K562 (cell line): ENCODE measurements around the gene SOX6. TPM values are rescaled to one million over a fixed set of nuclear protein-coding genes. Genes with fewer than 3 reads are reported as not detected.

Source experiments
- ATAC-seq: fragments of 200-7000 bp; cut with Tn5 transposase; 3 replicates; pipeline ENCODE4 v1.9.1; 2020; ENCODE audit warnings: moderate library complexity
- BruUV-seq: library from RNA; stranded (reverse); fragments of 400-500 nt; replicated peaks from 2 replicates; lab custom pipeline; 2021; lab: Mats Ljungman, UMichigan
- CTCF ChIA-PET: fragments of 300-600 bp; formaldehyde crosslinking; extraction: SDS; loops from one replicate; lab custom pipeline; 2021; ENCODE audit warnings: low intra/inter-chr PET ratio; lab: Yijun Ruan, JAX
- POLR2A ChIA-PET: fragments of 300-600, 350-650 bp; sonication (Branson Sonifier 250); formaldehyde crosslinking; extraction: SDS; loops from one replicate; lab custom pipeline; 2021; ENCODE audit warnings: antibody characterized with exemption, inconsistent platforms; lab: Yijun Ruan, JAX
- DNase-seq, 4 experiments: peaks; one replicate each; pipeline versions ENCODE4 v3.0.0 to v3.0.0-alpha.2; 2011 to 2018; ENCODE audit warnings: low spot score in 3 of 4, mixed read lengths in 3 of 4; ENCODE audit errors: extremely low read depth in 1 of 4
- FAIRE-seq: peaks from 2 replicates; lab custom pipeline; 2011; peaks lifted over from hg19 to GRCh38; lab: Jason Lieb, UNC
- H2AFZ ChIP-seq: 2 replicates; pipeline ENCODE4 v1.6.0; 2011; ENCODE audit warnings: low read depth, low read length, control low read depth, inconsistent platforms
- H3K27ac ChIP-seq: fragments of 200-600 bp; 3 replicates; pipeline ENCODE4 v1.8.0; 2011; ENCODE audit warnings: low read depth, mild to moderate bottlenecking, control low read depth, inconsistent platforms, low read length, moderate library complexity, mixed read lengths; ENCODE audit errors: extremely low read depth
- H3K27me3 ChIP-seq, 2 experiments: fragments of 300-600 bp in 1 of 2; 2 replicates in 1 of 2; 3 replicates in 1 of 2; pipeline versions ENCODE4 v1.6.0 to v1.8.0; 2011; ENCODE audit warnings: inconsistent platforms in 2 of 2, low read length in 2 of 2, mild to moderate bottlenecking in 1 of 2, mixed read lengths in 1 of 2, moderate library complexity in 1 of 2; ENCODE audit not compliant: control insufficient read depth in 2 of 2, insufficient read depth in 2 of 2
- H3K36me3 ChIP-seq: fragments of 300-600 bp; 3 replicates; pipeline ENCODE4 v1.8.0; 2011; ENCODE audit warnings: mild to moderate bottlenecking, low read length, inconsistent platforms; ENCODE audit not compliant: control insufficient read depth, insufficient read depth
- H3K4me1 ChIP-seq, 2 experiments: fragments of 200-600 bp in 1 of 2; replicated peaks in 1 of 2; 2 replicates in 1 of 2; 3 replicates in 1 of 2; pipeline versions ENCODE4 v1.5.1 to v1.8.0; 2011; ENCODE audit warnings: inconsistent platforms in 2 of 2, low read length in 2 of 2, mild to moderate bottlenecking in 1 of 2, mixed read lengths in 1 of 2, moderate library complexity in 1 of 2; ENCODE audit not compliant: control insufficient read depth in 2 of 2, insufficient read depth in 2 of 2
- H3K4me2 ChIP-seq: 2 replicates; pipeline ENCODE4 v1.6.1; 2011; ENCODE audit warnings: low read length, control low read depth, inconsistent platforms, mixed read lengths; ENCODE audit not compliant: insufficient read depth
- H3K4me3 ChIP-seq: fragments of 200-600 bp; sonication (generic), shearing (Covaris generic); 2 replicates; pipeline ENCODE4 v1.5.1; 2016; ENCODE audit warnings: control low read depth, inconsistent platforms
- H3K79me2 ChIP-seq: fragments of 200-600 bp; 3 replicates; pipeline ENCODE4 v1.8.0; 2011; ENCODE audit warnings: low read length, inconsistent platforms; ENCODE audit not compliant: control insufficient read depth, insufficient read depth
- H3K9ac ChIP-seq, 2 experiments: 2 replicates each; pipeline versions ENCODE4 v1.6.0 to v1.6.1; 2011; ENCODE audit warnings: low read depth in 2 of 2, low read length in 2 of 2, control low read depth in 1 of 2, inconsistent platforms in 1 of 2, mild to moderate bottlenecking in 1 of 2, mixed read lengths in 1 of 2; ENCODE audit not compliant: insufficient read depth in 1 of 2
- H3K9me1 ChIP-seq: one replicate; pipeline ENCODE4 v1.6.0; 2011; ENCODE audit warnings: inconsistent platforms, mild to moderate bottlenecking, low read length, moderate library complexity; ENCODE audit not compliant: control insufficient read depth, insufficient read depth
- H3K9me3 ChIP-seq: replicated peaks from 2 replicates; pipeline ENCODE4 v1.5.1; 2011; ENCODE audit warnings: low read depth, low read length, inconsistent platforms; ENCODE audit not compliant: control insufficient read depth, insufficient read depth
- H4K20me1 ChIP-seq: replicated peaks from 2 replicates; pipeline ENCODE4 v1.6.1; 2011; ENCODE audit warnings: low read length, inconsistent platforms, mixed read lengths; ENCODE audit not compliant: control insufficient read depth, insufficient read depth
- CEBPG ChIP-seq, 3 experiments: fragments of 200-800 bp in 1 of 3; sonication (Bioruptor generic) in 1 of 3; sonication (generic) in 1 of 3; formaldehyde crosslinking in 1 of 3; IDR thresholded peaks in 2 of 3; conservative IDR thresholded peaks in 1 of 3; 2 replicates each; pipeline versions ENCODE4 v1.6.1 to v1.8.0; 2016 to 2022; ENCODE audit warnings: missing compliant biosample characterization in 2 of 3, missing genetic modification characterization in 2 of 3, mild to moderate bottlenecking in 1 of 3, missing genetic modification reagents in 1 of 3
- HDAC1 ChIP-seq, 2 experiments: fragments of 450-650 bp; IDR thresholded peaks; 2 replicates each; pipeline ENCODE4 v1.6.1; 2016 to 2017; ENCODE audit warnings: inconsistent platforms in 1 of 2, mild to moderate bottlenecking in 1 of 2, moderate library complexity in 1 of 2
- HMBOX1 ChIP-seq: sonication (generic); IDR thresholded peaks from 2 replicates; pipeline ENCODE4 v1.6.1; 2016
- HOMEZ ChIP-seq: fragments of 250-450 bp; sonication (Bioruptor Pico); IDR thresholded peaks from 2 replicates; pipeline ENCODE4 v1.4.0; 2020; ENCODE audit warnings: mild to moderate bottlenecking, moderate library complexity
- RAD51 ChIP-seq: fragments of 450-650 bp; IDR thresholded peaks from 2 replicates; pipeline ENCODE4 v1.7.1; 2016; ENCODE audit warnings: low read depth, mild to moderate bottlenecking, borderline replicate concordance
- RCOR1 ChIP-seq, 2 experiments: IDR thresholded peaks; 2 replicates each; pipeline ENCODE4 v1.6.1; 2012; ENCODE audit warnings: low read depth in 2 of 2, low read length in 2 of 2, borderline replicate concordance in 1 of 2, improper control_type of control experiment in 1 of 2
- REST ChIP-seq, 2 experiments: fragments of 450-650 bp; formaldehyde crosslinking in 1 of 2; IDR thresholded peaks; 2 replicates each; pipeline versions ENCODE4 v1.4.0 to v1.6.1; 2014 to 2020; ENCODE audit warnings: mild to moderate bottlenecking in 2 of 2, borderline replicate concordance in 1 of 2, low read depth in 1 of 2
- SMARCA4 ChIP-seq: fragments of 450-650 bp; IDR thresholded peaks from 2 replicates; pipeline ENCODE4 v1.6.1; 2016
- ZFX ChIP-seq: sonication (generic); formaldehyde crosslinking; IDR thresholded peaks from 2 replicates; pipeline ENCODE4 v1.8.0; 2022; ENCODE audit warnings: mild to moderate bottlenecking, missing genetic modification reagents, moderate library complexity
- ZNF778 ChIP-seq: fragments of 450-650 bp; formaldehyde crosslinking; IDR thresholded peaks from 2 replicates; pipeline ENCODE4 v1.4.0; 2020; ENCODE audit warnings: mild to moderate bottlenecking, moderate library complexity
- whole genome bisulfite sequencing: fragments of 100-300 bp; shearing (Covaris generic); methylation state at CpG from one replicate; pipeline ENCODE4 v1.1.6; 2016; ENCODE audit warnings: low coverage, mixed read lengths; ENCODE audit not compliant: insufficient coverage; ENCODE audit errors: missing lambda C conversion rate; 5-methylcytosine and 5-hydroxymethylcytosine counted together
- in situ Hi-C: fragments of 300-500 bp; cut with MboI; formaldehyde crosslinking; loops from 4 replicates; pipeline ENCODE4 v1.15.0; 2018; ENCODE audit warnings: inconsistent platforms, mixed read lengths
- intact Hi-C: fragments of 100-400 bp; cut with micrococcal nuclease; formaldehyde crosslinking; loops from 2 replicates; pipeline ENCODE4 v1.14.2; 2022
- polyA plus RNA-seq, 8 experiments: library from polyadenylated mRNA; depleted of rRNA in 4 of 8; stranded (reverse) in 5 of 8; unstranded in 3 of 8; fragments of >200 nt; fragmentation: Nextera tagmentation in 2 of 8; fragmentation: Illumina TruSeq in 1 of 8; extraction: Ambion mirVana in 2 of 8; extraction: Trizol in 1 of 8; gene quantifications; 2 replicates each; pipeline versions ENCODE4 v1.2.1 to v1.2.3, GENCODE V29; 2011 to 2014; ENCODE audit warnings: inconsistent platforms in 1 of 8, missing spikeins in 1 of 8
- total RNA-seq, 7 experiments: library from RNA; depleted of rRNA in 6 of 7; stranded (reverse); fragments of >200 nt in 6 of 7; fragmentation: Illumina TruSeq in 2 of 7; extraction: Trizol in 2 of 7; gene quantifications; 2 replicates each; pipeline versions ENCODE4 v1.2.1 to v1.2.3, GENCODE V29; 2011 to 2021; ENCODE audit warnings: low replicate concordance in 1 of 7

The SOX6 gene
- total and polyA plus RNA-seq, 9 of the 15 experiments (the other 6 are each of a cell fraction or from before 2014, with no cell fraction given), result 0.89 to 8.7 (median 5.7) TPM

DNA sequence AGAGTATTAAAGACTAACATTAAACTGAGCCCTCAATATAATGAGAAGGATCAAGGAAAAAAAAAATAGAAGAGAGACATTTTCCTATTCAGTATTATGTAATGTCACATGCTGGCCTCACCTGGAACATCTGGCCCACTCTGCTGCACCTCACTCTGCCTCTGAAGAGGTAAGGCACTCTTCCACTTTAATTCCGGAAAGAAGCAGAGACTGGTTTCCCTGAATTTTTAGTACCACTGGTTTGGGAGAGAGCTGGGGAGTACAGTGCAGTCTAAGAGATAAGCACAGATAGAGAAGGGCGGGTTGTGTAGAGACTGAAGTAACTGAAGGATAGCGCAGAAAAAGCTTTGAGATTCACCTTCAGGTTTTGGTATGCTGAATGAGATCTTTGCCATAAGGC is 178.7 kb downstream of the SOX6 start:
- intact Hi-C loops (no loop called here), in situ Hi-C loops (no loop called here)
- POLR2A ChIA-PET, result interaction anchor here (0.8 to 1.6 kb wide), 4 partner anchors 10 to 18 kb away, joined by 3 to 5 read pairs (median 4); no protein-coding TSS in a partner anchor
- CTCF ChIA-PET, result interaction anchor here (0.7 kb wide), 1 partner anchor 439 kb away, joined by 3 read pairs; no protein-coding TSS in a partner anchor
- peak; percentile 91 for ATAC-seq
- Histone ChIP-seq H3K36me3 (no peaks in the 10 kb centered on the region), H3K9me1 (no peaks in the 10 kb centered on the region), H3K79me2 (no peaks in the 10 kb centered on the region), H3K9me3 (no peaks in the 10 kb centered on the region), H2AFZ (0 out of 2 replicates have a peak overlapping the region, but pooled peaks have one; percentile 17), H3K4me1 (peaks cover 0 to 7% of the 10 kb centered on the region in 2 experiments; a peak in 2 of 5 replicates), H4K20me1 (no peaks in the 10 kb centered on the region), H3K9ac (no peak overlapping the region), H3K27ac (no peak overlapping the region), H3K4me2 (no peak overlapping the region), H3K4me3 (no peak overlapping the region), H3K27me3 (no peaks in the 10 kb centered on the region)
- DNase-seq, result peak in 2 of 4 experiments; percentile 42 to 55
- FAIRE-seq, result peak; percentile 84
- BruUV-seq, result no TSS peak
- WGBS, result 2% methylated on average over 3 of the region's 3 CpGs
- TF ChIP-seq RCOR1 (IDR thresholded peaks at IDR 0.05; ENCODE audit: borderline replicate concordance in 1 of 2, low read depth in 2 of 2, low read length in 2 of 2), result 0 out of 4 replicates have a peak, but pooled peaks of 1 of the 2 experiments have one; percentile 17
- TF ChIP-seq HOMEZ, result no peak
- TF ChIP-seq HDAC1 (IDR thresholded peaks at IDR 0.05), result 0 out of 4 replicates have a peak, but pooled peaks of 1 of the 2 experiments have one; percentile 17
- TF ChIP-seq ZFX, result no peak
- no peak for TF ChIP-seq ZNF778
- TF ChIP-seq RAD51, result no peak
- no peak for TF ChIP-seq CEBPG (CRISPR knock-in tag; IDR thresholded peaks at IDR 0.05)
- peak in 1 of 2 experiments; percentile 78; a peak in 2 of 4 replicates for TF ChIP-seq CEBPG (tag; conservative IDR thresholded peaks at IDR 0.05 in 1 of 2, IDR thresholded peaks at IDR 0.05 in 1 of 2)
- peak; percentile 46; the same call in 1 of the 2 replicates for TF ChIP-seq HMBOX1
- TF ChIP-seq SMARCA4, result 0 out of 2 replicates have a peak, but pooled peaks have one; percentile 22
- 0 out of 2 replicates have a peak, but pooled peaks have one; percentile 6 for TF ChIP-seq REST (IDR thresholded peaks at IDR 0.05; ENCODE audit: borderline replicate concordance)
- no peak for TF ChIP-seq REST (CRISPR knock-in tag; IDR thresholded peaks at IDR 0.05; ENCODE audit: low read depth)
